ENCODE results near the gene SBK1.

DNA sequence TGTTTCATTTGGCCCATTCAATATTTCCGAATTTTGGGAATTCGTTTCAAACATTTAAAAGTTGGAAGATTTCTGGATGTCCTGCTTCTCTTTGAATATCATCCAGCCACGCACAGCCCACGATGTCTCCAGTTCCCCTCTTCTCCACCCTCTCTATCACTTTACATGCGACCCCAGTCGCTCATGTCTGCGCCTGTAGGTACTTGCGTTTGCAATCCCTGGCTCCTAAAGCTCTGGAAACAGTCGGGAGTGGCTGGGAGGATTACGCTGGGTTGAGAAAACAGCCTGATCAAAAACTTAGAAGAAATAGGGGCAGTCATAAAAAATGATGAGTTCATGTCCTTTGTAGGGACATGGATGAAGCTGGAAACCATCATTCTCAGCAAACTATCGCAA is 1.5 kb upstream of the SBK1 start:
- TF ChIP-seq POLR2AphosphoS5 (IDR thresholded peaks at IDR 0.05; ENCODE audit: low read depth, low read length) (no peak), TAF1 (IDR thresholded peaks at IDR 0.05; ENCODE audit: borderline replicate concordance, insufficient read depth, low read length) (no peak), REST (IDR thresholded peaks at IDR 0.05; ENCODE audit: insufficient read depth in 1 of 2, low read depth in 2 of 2, low read length in 2 of 2) (no peak), SIN3A (IDR thresholded peaks at IDR 0.05; ENCODE audit: borderline replicate concordance, insufficient read depth, low read length) (no peak), FOXP2 (optimal IDR thresholded peaks at IDR 0.05; ENCODE audit: borderline replicate concordance, extremely low read depth, extremely low read length, insufficient read depth) (no peak)

Measured in PFSK-1 (cell line).